ENCODE measurements around the gene SCN5A. TPM values are rescaled to one million over a fixed set of nuclear protein-coding genes. Genes with fewer than 3 reads are reported as not detected.

The SCN5A gene
- total RNA-seq, 1 experiment from 2014 or later: 13.6 TPM

DNA sequence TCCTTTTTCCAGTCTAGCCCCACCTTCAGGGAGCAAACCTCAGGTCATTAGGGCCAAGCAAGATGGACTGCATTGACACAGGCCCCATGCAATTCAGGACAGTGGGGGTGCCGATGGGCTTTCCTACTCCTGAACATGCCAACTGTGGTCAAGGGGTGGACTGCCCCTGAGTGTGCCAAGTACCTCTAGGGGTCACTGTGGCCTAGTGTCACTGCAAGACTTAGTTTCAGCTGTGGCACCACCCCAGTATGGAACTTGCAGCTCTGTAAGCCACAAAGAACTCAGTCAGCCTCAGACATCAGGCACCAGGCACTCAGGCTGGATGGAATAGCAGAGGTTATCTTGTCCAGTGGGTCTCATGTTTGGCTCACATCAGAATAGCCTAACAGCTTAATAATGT is 121.0 kb downstream of the SCN5A start (continued):
- TF ChIP-seq E2F4 (CRISPR knock-in tag; IDR thresholded peaks at IDR 0.05; ENCODE audit: borderline replicate concordance, low read depth): no peak
- no peak for TF ChIP-seq ZNF263 (CRISPR knock-in tag; IDR thresholded peaks at IDR 0.05; ENCODE audit: low read depth)
- TF ChIP-seq, protein P1, sequence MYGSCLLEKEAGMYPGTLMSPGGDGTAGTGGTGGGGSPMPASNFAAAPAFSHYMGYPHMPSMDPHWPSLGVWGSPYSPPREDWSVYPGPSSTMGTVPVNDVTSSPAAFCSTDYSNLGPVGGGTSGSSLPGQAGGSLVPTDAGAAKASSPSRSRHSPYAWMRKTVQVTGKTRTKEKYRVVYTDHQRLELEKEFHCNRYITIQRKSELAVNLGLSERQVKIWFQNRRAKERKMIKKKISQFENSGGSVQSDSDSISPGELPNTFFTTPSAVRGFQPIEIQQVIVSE (CRISPR knock-in tag; IDR thresholded peaks at IDR 0.05; ENCODE audit: borderline replicate concordance): no peak
- no peak for TF ChIP-seq E2F1 (CRISPR knock-in tag; IDR thresholded peaks at IDR 0.05)
- TF ChIP-seq USF2 (CRISPR knock-in tag; IDR thresholded peaks at IDR 0.05): no peak

- Mint-ChIP-seq H3K27me3 (ENCODE audit: low read depth) (no peaks in the 10 kb centered on the region), H3K9me3 (no peaks in the 10 kb centered on the region), H3K36me3 (peaks cover 36% of the 10 kb centered on the region), H3K4me1 (peaks cover 9% of the 10 kb centered on the region), H3K4me3 (no peak overlapping the region), H3K27ac (no peak overlapping the region)
- POLR2A ChIA-PET: no interaction called here
- CTCF ChIA-PET: no interaction called here
- DNase-seq (ENCODE audit: low spot score) (no peak), ATAC-seq (no peak)
- TF ChIP-seq NR1H2 (CRISPR knock-in tag; IDR thresholded peaks at IDR 0.05) (no peak), E2F1 (CRISPR knock-in tag; IDR thresholded peaks at IDR 0.05) (no peak), ZNF281 (CRISPR knock-in tag; IDR thresholded peaks at IDR 0.05) (no peak), HMGA2 (CRISPR knock-in tag; IDR thresholded peaks at IDR 0.05) (no peak), HMGXB4 (CRISPR knock-in tag; IDR thresholded peaks at IDR 0.05) (no peak), CBFB (CRISPR knock-in tag; IDR thresholded peaks at IDR 0.05; ENCODE audit: low read depth) (no peak), NFE2L1 (CRISPR knock-in tag; IDR thresholded peaks at IDR 0.05) (no peak), ZNF423 (CRISPR knock-in tag; IDR thresholded peaks at IDR 0.05) (no peak), AFF4 (CRISPR knock-in tag; IDR thresholded peaks at IDR 0.05; ENCODE audit: borderline replicate concordance) (no peak)
- TF ChIP-seq, protein P2, sequence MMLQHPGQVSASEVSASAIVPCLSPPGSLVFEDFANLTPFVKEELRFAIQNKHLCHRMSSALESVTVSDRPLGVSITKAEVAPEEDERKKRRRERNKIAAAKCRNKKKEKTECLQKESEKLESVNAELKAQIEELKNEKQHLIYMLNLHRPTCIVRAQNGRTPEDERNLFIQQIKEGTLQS (CRISPR knock-in tag; conservative IDR thresholded peaks at IDR 0.05): no peak
- TF ChIP-seq, protein P3, sequence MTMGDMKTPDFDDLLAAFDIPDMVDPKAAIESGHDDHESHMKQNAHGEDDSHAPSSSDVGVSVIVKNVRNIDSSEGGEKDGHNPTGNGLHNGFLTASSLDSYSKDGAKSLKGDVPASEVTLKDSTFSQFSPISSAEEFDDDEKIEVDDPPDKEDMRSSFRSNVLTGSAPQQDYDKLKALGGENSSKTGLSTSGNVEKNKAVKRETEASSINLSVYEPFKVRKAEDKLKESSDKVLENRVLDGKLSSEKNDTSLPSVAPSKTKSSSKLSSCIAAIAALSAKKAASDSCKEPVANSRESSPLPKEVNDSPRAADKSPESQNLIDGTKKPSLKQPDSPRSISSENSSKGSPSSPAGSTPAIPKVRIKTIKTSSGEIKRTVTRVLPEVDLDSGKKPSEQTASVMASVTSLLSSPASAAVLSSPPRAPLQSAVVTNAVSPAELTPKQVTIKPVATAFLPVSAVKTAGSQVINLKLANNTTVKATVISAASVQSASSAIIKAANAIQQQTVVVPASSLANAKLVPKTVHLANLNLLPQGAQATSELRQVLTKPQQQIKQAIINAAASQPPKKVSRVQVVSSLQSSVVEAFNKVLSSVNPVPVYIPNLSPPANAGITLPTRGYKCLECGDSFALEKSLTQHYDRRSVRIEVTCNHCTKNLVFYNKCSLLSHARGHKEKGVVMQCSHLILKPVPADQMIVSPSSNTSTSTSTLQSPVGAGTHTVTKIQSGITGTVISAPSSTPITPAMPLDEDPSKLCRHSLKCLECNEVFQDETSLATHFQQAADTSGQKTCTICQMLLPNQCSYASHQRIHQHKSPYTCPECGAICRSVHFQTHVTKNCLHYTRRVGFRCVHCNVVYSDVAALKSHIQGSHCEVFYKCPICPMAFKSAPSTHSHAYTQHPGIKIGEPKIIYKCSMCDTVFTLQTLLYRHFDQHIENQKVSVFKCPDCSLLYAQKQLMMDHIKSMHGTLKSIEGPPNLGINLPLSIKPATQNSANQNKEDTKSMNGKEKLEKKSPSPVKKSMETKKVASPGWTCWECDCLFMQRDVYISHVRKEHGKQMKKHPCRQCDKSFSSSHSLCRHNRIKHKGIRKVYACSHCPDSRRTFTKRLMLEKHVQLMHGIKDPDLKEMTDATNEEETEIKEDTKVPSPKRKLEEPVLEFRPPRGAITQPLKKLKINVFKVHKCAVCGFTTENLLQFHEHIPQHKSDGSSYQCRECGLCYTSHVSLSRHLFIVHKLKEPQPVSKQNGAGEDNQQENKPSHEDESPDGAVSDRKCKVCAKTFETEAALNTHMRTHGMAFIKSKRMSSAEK (CRISPR knock-in tag; IDR thresholded peaks at IDR 0.05; ENCODE audit: borderline replicate concordance): no peak
- TF ChIP-seq, protein P4, sequence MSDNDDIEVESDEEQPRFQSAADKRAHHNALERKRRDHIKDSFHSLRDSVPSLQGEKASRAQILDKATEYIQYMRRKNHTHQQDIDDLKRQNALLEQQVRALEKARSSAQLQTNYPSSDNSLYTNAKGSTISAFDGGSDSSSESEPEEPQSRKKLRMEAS (CRISPR knock-in tag; IDR thresholded peaks at IDR 0.05): no peak
Measured at GRCh38 chr3:38526792-38527191, 122.7 kb downstream of the SCN5A start.

Data from WTC11 (cell line).